Calu3 (cell line): ENCODE measurements around the gene MAGED4. TPM values are rescaled to one million over a fixed set of nuclear protein-coding genes. Genes with fewer than 3 reads are reported as not detected.

Experiments
- BruUV-seq: library from RNA; stranded (reverse); fragments of 400-500 nt; replicated peaks from 2 replicates; lab custom pipeline; 2021; lab: Mats Ljungman, UMichigan
- CTCF ChIA-PET: fragments of 300-600 bp; sonication (Branson Sonifier 250); formaldehyde crosslinking; loops from one replicate; lab custom pipeline; 2022; ENCODE audit warnings: antibody characterized with exemption; lab: Charles Lee
- DNase-seq: peaks from one replicate; pipeline ENCODE4 v3.0.0; 2022
- H3K27ac Mint-ChIP-seq: one replicate; pipeline ENCODE4 v1.8.0; 2022; ENCODE audit warnings: mixed read lengths; ENCODE audit not compliant: unreplicated experiment
- H3K27me3 Mint-ChIP-seq: one replicate; pipeline ENCODE4 v1.8.0; 2022; ENCODE audit warnings: mixed read lengths; ENCODE audit not compliant: unreplicated experiment
- H3K36me3 Mint-ChIP-seq: one replicate; pipeline ENCODE4 v1.8.0; 2022; ENCODE audit warnings: mild to moderate bottlenecking, moderate library complexity, mixed read lengths; ENCODE audit not compliant: insufficient read depth, unreplicated experiment
- H3K4me1 Mint-ChIP-seq: one replicate; pipeline ENCODE4 v1.8.0; 2022; ENCODE audit warnings: mild to moderate bottlenecking, low read depth, mixed read lengths; ENCODE audit not compliant: unreplicated experiment
- H3K4me3 Mint-ChIP-seq: one replicate; pipeline ENCODE4 v1.8.0; 2022; ENCODE audit warnings: mild to moderate bottlenecking, low read depth, moderate library complexity, mixed read lengths; ENCODE audit not compliant: unreplicated experiment
- H3K9me3 Mint-ChIP-seq: one replicate; pipeline ENCODE4 v1.8.0; 2022; ENCODE audit warnings: low read depth, mixed read lengths; ENCODE audit not compliant: unreplicated experiment
- intact Hi-C: fragments of 100-400 bp; cut with micrococcal nuclease; formaldehyde crosslinking; loops from one replicate; pipeline ENCODE4 v1.10.0; 2022; ENCODE audit not compliant: unreplicated experiment
- total RNA-seq: library from RNA; stranded (reverse); gene quantifications from 2 replicates; pipeline ENCODE4 v1.2.3, GENCODE V29; 2022
- TF ChIP-seq, protein P1 (sequence below): fragments of 200-600 bp; IDR thresholded peaks from one replicate; pipeline ENCODE4 v1.8.0; 2022; ENCODE audit warnings: antibody characterized with exemption; ENCODE audit not compliant: unreplicated experiment

MAGED4 gene
- total RNA-seq, 1 experiment from 2014 or later = 7.8 TPM

DNA sequence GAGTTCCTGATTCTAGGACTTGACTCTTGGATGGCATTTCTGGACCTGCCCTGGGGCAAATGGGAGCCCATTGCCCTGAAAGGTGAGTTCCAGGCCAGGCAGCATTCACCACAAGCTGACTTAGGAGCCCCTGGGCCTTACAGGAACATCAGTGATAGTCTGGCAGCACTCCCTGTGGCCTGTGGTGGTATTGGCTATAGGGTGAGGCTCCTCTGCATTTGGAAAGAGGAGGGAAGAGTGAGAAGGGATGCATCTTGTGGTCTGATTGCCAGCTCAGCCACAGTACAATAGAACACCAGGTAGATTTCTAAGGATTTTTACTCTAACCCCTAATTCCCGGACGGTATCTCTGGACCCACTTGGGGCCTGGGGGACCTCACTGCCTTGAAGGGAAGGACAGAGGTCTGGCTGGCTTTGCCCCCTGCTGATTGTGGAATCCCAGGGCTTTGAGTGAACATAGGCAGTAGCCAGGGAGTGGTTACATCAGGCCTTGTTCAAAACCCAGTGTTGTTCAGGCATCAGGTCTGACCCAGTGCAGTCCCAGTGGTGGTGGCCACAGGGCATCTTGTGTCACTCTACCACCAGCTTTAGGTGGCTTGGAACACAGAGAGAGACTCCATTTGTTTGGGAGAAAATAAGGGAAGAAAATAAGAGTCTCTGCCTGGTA lies 32.9 kb downstream of the MAGED4 start:
- intact Hi-C loops = no loop called here
- TF ChIP-seq, protein P1, sequence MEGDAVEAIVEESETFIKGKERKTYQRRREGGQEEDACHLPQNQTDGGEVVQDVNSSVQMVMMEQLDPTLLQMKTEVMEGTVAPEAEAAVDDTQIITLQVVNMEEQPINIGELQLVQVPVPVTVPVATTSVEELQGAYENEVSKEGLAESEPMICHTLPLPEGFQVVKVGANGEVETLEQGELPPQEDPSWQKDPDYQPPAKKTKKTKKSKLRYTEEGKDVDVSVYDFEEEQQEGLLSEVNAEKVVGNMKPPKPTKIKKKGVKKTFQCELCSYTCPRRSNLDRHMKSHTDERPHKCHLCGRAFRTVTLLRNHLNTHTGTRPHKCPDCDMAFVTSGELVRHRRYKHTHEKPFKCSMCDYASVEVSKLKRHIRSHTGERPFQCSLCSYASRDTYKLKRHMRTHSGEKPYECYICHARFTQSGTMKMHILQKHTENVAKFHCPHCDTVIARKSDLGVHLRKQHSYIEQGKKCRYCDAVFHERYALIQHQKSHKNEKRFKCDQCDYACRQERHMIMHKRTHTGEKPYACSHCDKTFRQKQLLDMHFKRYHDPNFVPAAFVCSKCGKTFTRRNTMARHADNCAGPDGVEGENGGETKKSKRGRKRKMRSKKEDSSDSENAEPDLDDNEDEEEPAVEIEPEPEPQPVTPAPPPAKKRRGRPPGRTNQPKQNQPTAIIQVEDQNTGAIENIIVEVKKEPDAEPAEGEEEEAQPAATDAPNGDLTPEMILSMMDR = no peak
- CTCF ChIA-PET = no interaction called here

DNA sequence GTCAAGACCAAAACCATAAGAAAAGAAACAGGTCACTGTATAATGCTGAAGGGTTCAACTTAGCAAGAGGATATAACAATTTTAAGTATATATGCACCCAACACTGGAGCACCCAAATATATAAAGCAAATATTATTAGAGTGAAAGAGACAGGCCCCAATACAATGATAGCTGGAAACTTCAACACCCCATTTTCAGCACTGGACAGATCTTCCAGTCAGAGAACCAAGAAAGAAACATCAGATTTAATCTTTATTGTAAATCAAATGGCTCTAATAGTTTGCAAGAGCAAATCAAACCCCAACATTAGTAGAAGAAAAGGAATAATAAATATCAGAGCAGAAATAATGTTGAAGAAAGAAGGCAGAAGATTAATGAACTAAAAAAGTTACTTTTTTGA lies 36.2 kb downstream of the MAGED4 start:
- no TSS peak for BruUV-seq
- Mint-ChIP-seq H3K9me3 (no peaks in the 10 kb centered on the region), H3K4me1 (no peaks in the 10 kb centered on the region), H3K36me3 (no peaks in the 10 kb centered on the region), H3K27me3 (no peaks in the 10 kb centered on the region), H3K27ac (no peak overlapping the region), H3K4me3 (no peak overlapping the region)
- CTCF ChIA-PET = no interaction called here
- TF ChIP-seq, protein P1 = no peak
- DNase-seq = no peak
- intact Hi-C loops = no loop called here

More for the DNA sequence above, 32.9 kb downstream of the MAGED4 start:
- no TSS peak for BruUV-seq
- peaks cover 14% of the 10 kb centered on the region for H3K27me3 Mint-ChIP-seq
- DNase-seq = no peak
- no peak overlapping the region for H3K27ac Mint-ChIP-seq
- H3K36me3 Mint-ChIP-seq = no peaks in the 10 kb centered on the region
- H3K9me3 Mint-ChIP-seq = no peaks in the 10 kb centered on the region
- no peak overlapping the region for H3K4me3 Mint-ChIP-seq
- H3K4me1 Mint-ChIP-seq = no peaks in the 10 kb centered on the region

Other genes with a start within 250 kb of the MAGED4 start
- gene MAGED4B, start 115.7 kb upstream of the MAGED4 start, total RNA-seq = 8.7 and 13.6 TPM in 2 replicates
- gene XAGE2, start 184.1 kb downstream of the MAGED4 start, total RNA-seq = not detected in 2 replicates